Kidney glomerular epithelial cell (primary cell): ENCODE measurements around the gene FHOD3.
A peak's percentile ranks its signal among the peaks of the same experiment; 100 is the strongest.

Experiments
- DNase-seq: peaks from one replicate; lab custom pipeline; 2025; lab: John Stamatoyannopoulos, UW

Gene FHOD3

GRCh38 chr18:36297417-36298125 is at the start of gene FHOD3:
TSS of gene FHOD3 (plus strand) at chr18:36297713. CDS start at chr18:36297836, 123 bp downstream.
- peak; percentile 20 for DNase-seq

DNA sequence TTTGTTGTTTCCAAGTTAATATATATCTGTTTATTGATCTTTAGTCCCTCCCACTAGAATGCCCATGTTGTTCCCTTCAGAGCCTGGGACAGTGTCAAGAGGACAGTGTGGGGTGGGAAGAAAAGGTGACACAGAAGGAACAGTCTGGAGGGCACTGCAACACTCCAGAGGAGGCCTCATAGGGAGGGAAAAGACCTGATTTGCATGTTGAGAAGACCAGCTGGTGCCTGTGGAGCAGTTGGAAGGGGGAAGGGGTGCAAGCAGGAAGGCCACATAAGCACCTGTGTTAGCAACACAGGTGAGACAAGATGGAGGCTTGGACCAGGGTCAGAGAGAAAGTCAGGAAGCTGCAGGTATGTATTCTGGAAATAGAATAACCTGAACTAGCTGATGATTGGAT is 48.1 kb upstream of the FHOD3 start:
- DNase-seq = no peak

DNA sequence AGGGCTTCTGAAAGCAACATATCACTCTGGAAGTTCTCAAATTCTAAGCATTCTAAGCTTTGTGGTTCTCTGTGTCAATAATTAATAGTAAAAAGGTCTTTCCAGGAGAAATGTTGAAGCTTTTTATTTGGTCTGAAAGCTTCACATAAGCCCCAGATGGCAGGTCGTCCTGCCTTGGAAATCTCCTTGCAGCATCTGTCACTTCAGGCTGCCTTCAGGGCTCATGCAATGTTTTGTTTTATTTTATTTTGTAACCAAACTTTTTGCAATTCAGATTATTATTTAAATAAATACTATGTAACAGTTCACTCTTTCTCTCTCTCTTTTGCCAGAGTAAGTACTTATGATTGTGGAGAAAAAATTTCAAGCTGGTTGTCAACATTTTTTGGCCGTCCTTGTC is 46.7 kb upstream of the FHOD3 start:
- DNase-seq = no peak

DNA sequence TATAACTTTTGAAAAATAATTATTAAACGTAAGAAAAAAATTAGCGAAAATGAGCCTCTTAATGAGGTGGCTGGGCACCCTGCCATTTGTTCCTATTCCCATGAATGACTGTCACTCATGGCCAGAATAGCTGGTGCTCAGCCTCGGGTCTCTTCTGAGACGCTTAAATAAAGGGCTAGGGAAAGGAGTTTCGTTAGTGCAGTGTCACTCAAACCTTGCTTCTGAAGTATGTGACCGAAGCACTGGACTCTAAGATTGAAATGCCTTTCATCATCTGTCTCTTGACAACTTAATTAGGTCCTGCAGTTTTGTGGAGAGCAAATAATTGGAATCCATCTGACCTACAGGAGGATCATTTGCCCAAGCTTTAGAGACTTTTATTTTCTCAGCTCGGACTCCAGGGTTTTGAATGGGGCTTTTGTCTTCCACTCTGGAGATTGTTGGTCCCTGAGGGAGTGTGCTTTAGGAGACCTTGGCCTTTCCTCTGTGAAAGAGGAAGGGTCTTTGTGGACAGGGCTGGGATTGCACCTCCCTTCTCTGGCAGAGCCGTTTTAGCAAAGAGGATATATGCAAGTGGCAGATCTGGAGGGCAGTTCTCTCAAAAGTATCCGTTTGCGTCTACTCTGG is 42.3 kb upstream of the FHOD3 start:
- no peak for DNase-seq

GRCh38 chr18:36256094-36256493 is 41.4 kb upstream of the FHOD3 start:
- no peak for DNase-seq

GRCh38 chr18:36262971-36263370 is 34.5 kb upstream of the FHOD3 start:
- DNase-seq = no peak

DNA sequence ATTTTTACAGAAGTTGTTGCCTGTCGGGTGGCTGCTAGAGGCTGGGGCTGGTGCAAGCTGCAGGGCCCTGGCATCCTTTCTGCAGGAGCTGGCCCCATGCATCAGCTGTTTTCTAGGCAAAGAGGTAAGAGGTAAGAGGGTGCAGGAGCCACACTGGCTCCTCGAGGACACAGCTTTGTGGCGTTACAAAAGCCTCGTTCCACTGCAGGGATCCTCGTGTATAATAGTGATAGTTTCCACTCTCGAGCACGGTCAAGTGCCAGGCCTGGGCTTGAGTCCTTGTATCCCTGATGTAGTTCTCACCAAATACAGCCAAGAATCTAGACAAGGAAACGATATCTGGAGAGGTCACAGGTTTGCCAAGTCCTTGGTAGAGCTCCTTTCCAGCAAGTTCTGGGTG is 33.2 kb upstream of the FHOD3 start:
- DNase-seq = no peak

DNA sequence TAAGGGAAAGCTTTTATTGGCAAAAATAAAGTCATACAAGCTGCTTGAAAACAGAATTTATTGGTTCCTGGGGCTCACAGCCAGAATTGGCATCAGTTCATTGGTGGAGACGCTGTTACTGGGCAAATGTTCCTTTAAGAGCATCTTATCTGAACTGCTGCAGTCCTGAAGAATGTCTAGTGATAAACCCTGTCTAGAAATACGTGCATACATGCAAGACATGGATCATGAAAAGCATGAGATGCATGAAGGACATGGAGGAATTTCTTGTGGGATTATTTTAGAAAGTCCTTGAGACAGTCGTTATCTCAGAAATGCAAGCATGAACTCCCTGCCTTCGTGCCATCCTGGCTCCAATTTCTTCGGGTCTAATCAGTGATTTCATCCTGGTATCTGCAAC is 32.5 kb upstream of the FHOD3 start:
- DNase-seq = no peak

GRCh38 chr18:36269157-36269556 is 28.4 kb upstream of the FHOD3 start:
- DNase-seq = no peak

DNA sequence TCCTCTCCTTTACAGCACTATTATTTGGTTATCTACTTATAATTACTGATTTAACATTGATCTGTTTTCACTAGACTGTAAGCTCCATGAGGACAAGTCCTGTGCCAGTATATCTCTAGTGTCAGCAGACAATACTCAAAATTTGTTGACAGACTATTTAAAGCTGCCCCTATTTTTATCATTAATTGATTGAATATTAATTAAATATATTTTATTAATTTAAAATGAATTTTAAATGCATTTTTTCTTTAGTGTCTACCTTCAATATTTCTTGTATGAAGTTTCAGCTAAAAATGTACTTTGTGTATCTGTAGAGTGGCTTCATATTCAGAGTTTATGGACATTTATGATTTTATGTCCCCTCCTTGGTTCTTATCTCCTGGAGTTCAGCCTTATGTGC is 26.4 kb upstream of the FHOD3 start:
- no peak for DNase-seq

- no peak for DNase-seq
Observed at GRCh38 chr18:36273347-36273746, 24.2 kb upstream of the FHOD3 start.

GRCh38 chr18:36274083-36274715 is 23.3 kb upstream of the FHOD3 start:
- no peak for DNase-seq

GRCh38 chr18:36275561-36275960 is 22.0 kb upstream of the FHOD3 start:
- DNase-seq = no peak

GRCh38 chr18:36279001-36279400 is 18.5 kb upstream of the FHOD3 start:
- no peak for DNase-seq

GRCh38 chr18:36281936-36282335 is 15.6 kb upstream of the FHOD3 start:
- DNase-seq = no peak

GRCh38 chr18:36283448-36283847 is 14.1 kb upstream of the FHOD3 start:
- DNase-seq = no peak

DNA sequence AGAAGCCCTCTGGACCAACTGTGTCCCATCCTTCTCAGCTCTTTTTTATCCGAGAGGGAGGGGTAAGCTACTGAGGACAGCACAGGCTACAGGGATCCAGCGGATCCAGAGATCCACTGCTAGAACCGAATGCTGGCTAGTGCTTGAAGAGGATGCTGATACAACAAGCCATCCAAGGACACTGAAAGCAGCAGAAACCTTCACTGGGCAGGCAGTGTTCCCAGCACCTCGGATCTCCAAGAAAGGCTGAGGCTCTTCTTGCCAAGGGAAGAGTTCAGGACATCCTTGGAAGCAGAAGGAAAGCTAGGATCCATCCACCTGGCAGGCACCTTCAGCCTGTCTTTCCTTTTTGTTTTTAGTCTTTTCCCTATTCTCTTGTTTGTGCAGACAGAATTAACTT is 13.2 kb upstream of the FHOD3 start:
- no peak for DNase-seq

DNA sequence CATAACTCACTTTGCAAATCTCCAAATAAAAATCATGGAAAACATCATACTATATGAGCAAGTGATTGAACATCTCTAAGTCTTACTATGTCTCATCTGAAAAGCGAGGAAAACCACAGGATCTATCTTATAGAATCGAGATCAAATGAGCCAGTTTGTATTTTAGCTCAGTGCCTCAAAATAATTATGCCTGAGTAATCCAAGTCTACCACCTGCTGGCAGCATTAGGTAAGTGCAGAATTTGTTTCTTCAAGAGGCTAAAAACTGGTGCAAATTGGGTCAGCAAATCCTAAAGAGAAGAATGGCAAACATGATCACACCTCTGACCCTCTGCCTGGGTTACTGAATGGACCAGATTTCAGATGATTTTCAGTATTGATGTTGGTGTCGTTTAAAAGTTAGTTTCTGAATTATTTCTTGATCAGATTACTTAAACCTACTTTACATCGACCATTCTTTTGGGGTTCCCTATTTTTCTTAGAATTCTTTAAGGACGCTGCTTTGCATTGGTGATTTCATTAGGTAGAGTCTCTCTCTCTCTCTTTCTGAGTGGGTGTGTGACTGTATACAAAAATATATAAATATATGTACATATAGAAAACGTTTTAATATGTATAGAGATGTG is 12.7 kb upstream of the FHOD3 start:
- DNase-seq = peak; percentile 47

- DNase-seq = no peak
Observed at GRCh38 chr18:36287653-36288052, 9.9 kb upstream of the FHOD3 start.

DNA sequence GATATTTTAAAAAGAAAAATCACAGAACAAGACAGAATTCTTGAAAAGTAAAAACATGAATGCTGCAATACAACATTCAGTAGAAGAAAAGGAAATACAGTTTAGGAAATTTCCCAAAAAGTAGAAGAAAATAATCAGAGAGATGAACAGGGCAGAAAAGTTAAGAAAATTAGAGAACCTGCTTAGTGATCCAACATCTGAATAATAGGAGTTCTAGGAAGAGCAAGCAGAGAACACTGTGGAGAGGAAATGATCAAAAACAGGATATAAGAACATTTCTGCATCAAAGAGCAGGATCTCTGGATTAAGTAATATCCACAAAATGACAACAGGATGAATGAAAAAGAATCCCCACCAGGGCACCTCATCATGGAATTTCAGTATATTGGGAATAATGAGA is 8.8 kb upstream of the FHOD3 start:
- no peak for DNase-seq

DNA sequence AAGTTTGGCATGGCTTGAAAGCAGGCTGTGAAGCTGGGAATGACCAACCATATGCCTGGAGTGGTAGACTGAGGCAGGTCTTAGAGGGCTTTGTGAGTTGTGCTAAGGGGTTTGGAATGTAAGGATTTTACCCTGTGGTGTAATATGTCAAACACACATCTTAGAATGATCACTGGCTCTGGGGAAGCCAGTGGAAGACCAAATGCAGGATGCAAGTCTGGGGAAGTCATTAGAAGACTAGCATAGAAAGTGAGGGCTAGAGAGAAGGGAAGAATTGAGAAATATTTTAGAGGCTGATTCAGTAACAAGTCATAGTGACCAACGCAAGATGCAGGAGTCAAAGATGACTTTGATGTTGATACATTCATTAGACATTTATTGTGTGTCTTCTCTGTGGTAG is 3.5 kb upstream of the FHOD3 start:
- no peak for DNase-seq

DNA sequence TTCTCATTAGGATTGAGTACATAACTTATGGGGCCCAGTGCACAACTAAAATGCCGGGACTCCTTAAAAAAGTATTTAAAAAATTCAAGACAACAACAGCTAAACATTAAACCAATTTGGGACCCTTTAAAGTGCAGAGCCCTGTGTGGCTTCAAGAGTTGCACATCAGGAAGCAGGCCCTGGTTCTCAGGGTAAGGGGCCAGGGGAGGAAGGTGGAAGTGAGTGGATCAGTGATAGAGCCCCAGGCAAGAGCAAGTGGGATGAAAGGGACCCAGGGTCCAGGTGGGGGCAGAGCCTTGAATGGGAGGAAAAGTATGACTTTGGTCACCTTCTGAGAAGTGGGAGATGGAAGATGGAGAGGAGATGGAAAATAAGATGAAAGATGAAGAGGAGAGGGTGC is 2.3 kb upstream of the FHOD3 start:
- DNase-seq = no peak

DNA sequence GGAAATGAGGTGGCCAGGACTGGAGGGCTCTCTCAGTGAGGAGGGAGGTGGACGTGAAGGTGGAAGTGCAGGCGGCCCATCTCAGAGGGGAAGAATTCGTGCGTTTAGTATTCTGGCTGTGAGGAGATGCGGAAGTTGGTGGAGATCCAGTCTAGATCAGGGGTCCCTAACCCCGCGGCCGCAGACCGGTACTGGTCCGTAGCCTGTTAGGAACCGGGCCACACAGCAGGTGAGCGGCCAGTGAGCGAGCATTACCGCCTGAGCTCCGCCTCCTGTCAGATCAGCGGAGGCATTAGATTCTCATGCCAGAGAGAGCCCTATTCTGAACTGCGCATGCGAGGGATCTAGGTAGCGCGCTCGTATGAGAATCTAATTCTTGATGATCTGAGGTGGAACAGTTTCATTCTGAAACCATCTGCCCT is 1.6 kb upstream of the FHOD3 start:
- no peak for DNase-seq
